Activated CD4-positive, CD25-positive, alpha-beta regulatory T cell treated with anti-CD3 and anti-CD28 coated beads, Interleukin-2, amount 50 U/mL, for 72 hours (primary cell): Measurements from ENCODE around the gene ABCB6.

Experiments
- DNase-seq: peaks from one replicate; pipeline ENCODE4 v3.0.0; 2021

Gene ABCB6

DNA sequence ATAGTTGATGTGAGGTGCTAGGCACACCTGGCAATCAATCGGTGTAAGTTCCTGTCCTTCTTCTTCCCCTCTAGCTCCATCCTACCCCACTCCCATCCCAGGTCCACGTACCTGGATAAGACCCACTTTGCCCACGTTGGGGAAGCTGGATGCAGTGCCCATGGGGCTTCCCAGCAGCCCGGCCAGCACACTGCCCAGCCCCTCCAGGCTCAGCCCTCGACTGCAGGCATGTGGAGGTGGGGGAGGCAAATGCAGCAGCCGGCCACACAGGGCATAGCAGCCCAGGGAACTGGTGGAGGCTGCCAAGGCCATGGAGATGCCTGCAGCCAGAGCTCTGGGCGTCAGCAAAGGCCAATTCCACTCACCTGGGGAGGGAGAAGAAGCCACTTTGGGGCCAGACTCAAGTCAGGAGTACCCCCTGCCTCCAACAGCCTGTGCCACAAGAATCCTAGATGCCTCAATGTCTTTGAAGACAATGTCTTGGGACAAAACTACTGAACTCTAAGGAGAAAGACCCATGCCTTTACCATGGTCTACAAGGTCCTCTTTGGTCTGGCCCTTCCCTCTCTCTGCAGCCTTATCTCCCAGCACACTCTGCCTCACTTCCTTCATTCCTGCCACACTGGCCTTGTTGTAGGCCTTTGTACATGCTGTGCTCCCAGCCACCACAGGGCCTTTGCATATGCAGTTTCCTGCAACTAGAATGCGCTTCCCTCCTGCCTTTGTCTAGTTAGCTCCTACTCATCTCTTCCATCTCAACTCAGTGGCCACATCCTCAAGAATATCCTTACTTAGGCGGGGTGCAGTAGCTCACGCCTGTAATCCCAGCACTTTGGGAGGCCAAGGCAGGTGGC, 53.5 kb downstream of the ABCB6 start:
- DNase-seq = no peak

- DNase-seq = no peak
Observed at GRCh38 chr2:219163156-219163555, 55.6 kb downstream of the ABCB6 start.

DNA sequence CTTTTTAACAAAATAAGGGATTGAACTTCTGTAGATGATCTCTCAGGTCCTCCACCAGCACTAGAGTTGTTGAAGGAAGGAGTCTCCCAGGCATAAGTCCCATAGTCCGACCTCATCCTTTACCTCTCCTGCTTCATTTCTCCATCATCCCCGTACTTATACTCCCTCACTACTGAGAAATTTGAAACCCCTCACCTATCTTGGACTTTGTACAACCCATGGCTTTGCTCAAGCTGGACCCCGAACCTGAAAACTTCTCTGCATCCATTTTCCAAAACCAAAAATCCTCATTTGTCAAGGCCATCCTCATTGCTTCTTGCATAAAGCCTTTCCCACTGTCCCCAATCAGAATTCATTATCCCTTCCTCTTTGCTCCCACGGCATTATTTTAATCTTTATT, 57.7 kb downstream of the ABCB6 start:
- no peak for DNase-seq

DNA sequence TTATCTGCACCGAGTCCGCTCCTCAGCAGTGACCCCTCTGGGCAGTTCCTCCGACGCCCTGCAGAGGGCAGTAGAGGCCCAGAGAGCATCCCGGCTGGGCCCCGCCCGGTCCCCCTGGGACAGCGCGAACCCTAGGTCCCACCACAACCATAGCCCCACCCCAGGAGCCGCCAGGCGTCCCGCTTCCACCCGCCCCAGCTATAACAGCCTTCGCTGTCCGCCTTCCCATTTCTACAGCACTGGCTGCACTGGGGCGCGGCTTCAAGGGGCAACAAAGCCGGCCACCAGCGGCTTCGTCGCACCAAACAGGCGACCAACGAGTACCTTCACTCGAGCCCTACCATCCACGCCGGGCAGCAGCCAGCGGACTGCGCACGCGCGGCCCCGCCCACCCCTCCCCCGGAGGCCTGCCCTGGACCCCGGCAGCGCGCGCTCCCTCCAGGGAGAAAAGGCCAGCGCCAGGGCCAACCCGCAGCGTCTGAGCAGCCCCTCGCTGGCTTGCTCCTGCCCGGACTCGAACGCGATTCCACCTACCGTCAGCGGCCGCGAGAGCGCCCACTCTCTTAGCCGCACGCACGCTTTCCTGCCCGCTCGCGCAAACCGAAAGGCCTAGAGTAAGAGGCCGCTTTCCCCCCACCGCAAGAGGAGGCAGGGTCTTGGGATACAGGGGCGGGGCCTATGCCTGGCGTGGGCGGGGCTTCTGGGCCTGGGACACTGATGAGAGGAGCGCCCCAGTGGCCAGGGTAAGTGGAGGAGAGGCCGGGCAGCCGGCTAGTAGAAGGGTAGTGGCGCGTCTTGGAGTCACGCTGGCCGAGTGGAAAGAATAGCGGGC, 58.4 kb downstream of the ABCB6 start, which contains the start of gene NHEJ1:
Gene NHEJ1, minus strand, starts transcription at position 630 of the 832 bp plus-strand sequence. CDS start 2,453 bp downstream, outside the sequence.
- peak; percentile 94 for DNase-seq
